ENCODE measurements around the gene NCOR1. TPM values are rescaled to one million over a fixed set of nuclear protein-coding genes. Genes with fewer than 3 reads are reported as not detected.
A peak's percentile ranks its signal among the peaks of the same experiment; 100 is the strongest.

The NCOR1 gene
- total and polyA plus RNA-seq, 2 of the 13 experiments (the other 11 are each of a cell fraction or from before 2014, with no cell fraction given), result 57.0 to 71.7 TPM

GRCh38 chr17:15999141-15999973 is 216.0 kb downstream of the NCOR1 start, which contains the start of the genes TTC19 and ZSWIM7 (continued):
- TF ChIP-seq ZBTB39 (CRISPR knock-in tag; IDR thresholded peaks at IDR 0.05), result 0 out of 2 replicates have a peak, but pooled peaks have one; percentile 27
- no peak; the same call in 1 of the 2 replicates for TF ChIP-seq ZNF703 (CRISPR knock-in tag; IDR thresholded peaks at IDR 0.05; ENCODE audit: borderline replicate concordance)
- no peak for TF ChIP-seq ZFP37 (CRISPR knock-in tag; IDR thresholded peaks at IDR 0.05; ENCODE audit: borderline replicate concordance)
- TF ChIP-seq KAT8 (CRISPR knock-in tag; IDR thresholded peaks at IDR 0.05), result peak; percentile 91
- TF ChIP-seq CBFB (CRISPR knock-in tag; IDR thresholded peaks at IDR 0.05), result peak; percentile 94
- peak; percentile 89; the same call in 1 of the 2 replicates for TF ChIP-seq ZSCAN21 (CRISPR knock-in tag; IDR thresholded peaks at IDR 0.05; ENCODE audit: borderline replicate concordance)
- TF ChIP-seq RXRA (CRISPR knock-in tag; IDR thresholded peaks at IDR 0.05), result peak; percentile 94
- TF ChIP-seq, protein P1, sequence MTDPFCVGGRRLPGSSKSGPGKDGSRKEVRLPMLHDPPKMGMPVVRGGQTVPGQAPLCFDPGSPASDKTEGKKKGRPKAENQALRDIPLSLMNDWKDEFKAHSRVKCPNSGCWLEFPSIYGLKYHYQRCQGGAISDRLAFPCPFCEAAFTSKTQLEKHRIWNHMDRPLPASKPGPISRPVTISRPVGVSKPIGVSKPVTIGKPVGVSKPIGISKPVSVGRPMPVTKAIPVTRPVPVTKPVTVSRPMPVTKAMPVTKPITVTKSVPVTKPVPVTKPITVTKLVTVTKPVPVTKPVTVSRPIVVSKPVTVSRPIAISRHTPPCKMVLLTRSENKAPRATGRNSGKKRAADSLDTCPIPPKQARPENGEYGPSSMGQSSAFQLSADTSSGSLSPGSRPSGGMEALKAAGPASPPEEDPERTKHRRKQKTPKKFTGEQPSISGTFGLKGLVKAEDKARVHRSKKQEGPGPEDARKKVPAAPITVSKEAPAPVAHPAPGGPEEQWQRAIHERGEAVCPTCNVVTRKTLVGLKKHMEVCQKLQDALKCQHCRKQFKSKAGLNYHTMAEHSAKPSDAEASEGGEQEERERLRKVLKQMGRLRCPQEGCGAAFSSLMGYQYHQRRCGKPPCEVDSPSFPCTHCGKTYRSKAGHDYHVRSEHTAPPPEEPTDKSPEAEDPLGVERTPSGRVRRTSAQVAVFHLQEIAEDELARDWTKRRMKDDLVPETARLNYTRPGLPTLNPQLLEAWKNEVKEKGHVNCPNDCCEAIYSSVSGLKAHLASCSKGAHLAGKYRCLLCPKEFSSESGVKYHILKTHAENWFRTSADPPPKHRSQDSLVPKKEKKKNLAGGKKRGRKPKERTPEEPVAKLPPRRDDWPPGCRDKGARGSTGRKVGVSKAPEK (CRISPR knock-in tag; IDR thresholded peaks at IDR 0.05; ENCODE audit: borderline replicate concordance), result peak; percentile 48; the same call in 1 of the 2 replicates
- peak; percentile 36; the same call in 1 of the 2 replicates for TF ChIP-seq KDM6A (CRISPR knock-in tag; IDR thresholded peaks at IDR 0.05; ENCODE audit: low read depth)
- peak; percentile 52; the same call in 1 of the 2 replicates for TF ChIP-seq ZNF879 (CRISPR knock-in tag; IDR thresholded peaks at IDR 0.05)
- TF ChIP-seq ZNF207 (IDR thresholded peaks at IDR 0.05; ENCODE audit: borderline replicate concordance), result no peak
- peak; percentile 95 for TF ChIP-seq TFDP1 (CRISPR knock-in tag; IDR thresholded peaks at IDR 0.05; ENCODE audit: borderline replicate concordance)
- TF ChIP-seq TFDP2 (CRISPR knock-in tag; IDR thresholded peaks at IDR 0.05), result peak; percentile 93
- TF ChIP-seq, protein P2, sequence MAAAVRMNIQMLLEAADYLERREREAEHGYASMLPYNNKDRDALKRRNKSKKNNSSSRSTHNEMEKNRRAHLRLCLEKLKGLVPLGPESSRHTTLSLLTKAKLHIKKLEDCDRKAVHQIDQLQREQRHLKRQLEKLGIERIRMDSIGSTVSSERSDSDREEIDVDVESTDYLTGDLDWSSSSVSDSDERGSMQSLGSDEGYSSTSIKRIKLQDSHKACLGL (CRISPR knock-in tag; IDR thresholded peaks at IDR 0.05), result peak; percentile 96
- TF ChIP-seq SP140L (CRISPR knock-in tag; IDR thresholded peaks at IDR 0.05; ENCODE audit: borderline replicate concordance), result no peak
- no peak; the same call in 1 of the 2 replicates for TF ChIP-seq PBX3 (CRISPR knock-in tag; IDR thresholded peaks at IDR 0.05; ENCODE audit: borderline replicate concordance)
